Ovary (tissue), 9 donors: ENCODE measurements around the gene BROX. TPM values are rescaled to one million over a fixed set of nuclear protein-coding genes. Genes with fewer than 3 reads are reported as not detected.

Experiments used
- DNase-seq, 5 donors: peaks; one replicate each; pipeline ENCODE4 v3.0.0-alpha.2; 2019 to 2020
- H3K27ac ChIP-seq, 2 donors: fragments of 200-600 bp; one replicate each; pipeline versions ENCODE4 v1.5.1 to v1.8.0; 2019 to 2022
- H3K27me3 ChIP-seq: fragments of 200-600 bp; one replicate; pipeline ENCODE4 v1.8.0; 2022
- H3K36me3 ChIP-seq: fragments of 200-600 bp; sonication (generic); one replicate; pipeline ENCODE4 v1.5.1; 2019
- H3K4me1 ChIP-seq: one replicate; pipeline ENCODE4 v1.8.1; 2013; ENCODE audit warnings: mild to moderate bottlenecking, moderate library complexity; ENCODE audit not compliant: insufficient read depth
- H3K4me3 ChIP-seq: fragments of 200-600 bp; sonication (generic); one replicate; pipeline ENCODE4 v1.5.1; 2017
- H3K9me3 ChIP-seq, 2 donors: fragments of 200-600 bp in 1 of 2; sonication (generic) in 1 of 2; one replicate each; pipeline versions ENCODE4 v1.5.1 to v1.8.1; 2013 to 2019; ENCODE audit warnings: mild to moderate bottlenecking in 1 of 2, moderate library complexity in 1 of 2
- EP300 ChIP-seq: sonication (generic); formaldehyde crosslinking; IDR thresholded peaks from one replicate; pipeline ENCODE4 v1.6.1; 2017; ENCODE audit warnings: antibody characterized with exemption
- POLR2A ChIP-seq: fragments of 450-650 bp; IDR thresholded peaks from one replicate; pipeline ENCODE4 v1.6.1; 2017; ENCODE audit warnings: antibody characterized with exemption, mild to moderate bottlenecking, moderate library complexity
- WGBS, 3 donors: extraction: QIAGEN DNeasy Blood & Tissue Kit in 1 of 3; methylation state at CpG; one replicate each; pipeline versions ENCODE4 v1.1.5 to v1.1.7; 2013 to 2017; 5-methylcytosine and 5-hydroxymethylcytosine counted together
- intact Hi-C, 4 donors: fragments of 100-400 bp; cut with DNase I; formaldehyde crosslinking; loops; one replicate each; pipeline versions ENCODE4 v1.11.0 to v1.15.1; 2022 to 2023
- polyA plus RNA-seq, 2 donors: library from polyadenylated mRNA; stranded (reverse); fragments of 200-250 nt in 1 of 2; fragments of 350-450 nt in 1 of 2; fragmentation: Illumina TruSeq in 1 of 2; extraction: RNeasy Lipid Tissue Mini Kit (QIAGEN cat#74804) in 1 of 2; gene quantifications; one replicate each; pipeline ENCODE4 v1.2.3, GENCODE V29; 2013 to 2014
- total RNA-seq, 7 donors: library from RNA; depleted of rRNA in 2 of 7; stranded (reverse); fragments of >200 nt in 2 of 7; fragmentation: NEBNext Ultra II Directional in 3 of 7; extraction: Animal tissue kit (Norgen Biotek cat#: 25700) in 3 of 7; gene quantifications; one replicate each; pipeline versions ENCODE4 v1.1.0 to v1.2.4, GENCODE V29; 2016 to 2023
- TF ChIP-seq, protein P1 (sequence below), 3 donors: fragments of 450-650 bp in 2 of 3; fragments of 200-600 bp in 1 of 3; IDR thresholded peaks; one replicate each; pipeline versions ENCODE4 v1.5.1 to v1.8.0; 2016 to 2022; ENCODE audit warnings: antibody characterized with exemption in 3 of 3, mild to moderate bottlenecking in 1 of 3
- donor health status: DM: no; HTN: no; CAD: no; lungs with moderate emphysema.
- donor health status: DM: no; HTN: no; CAD: no.
- donor health status: Bipolar disorder and iron deficiency.
- donor health status: DM: yes; HTN: yes; CAD: no.
- donor health status: DM: no; HTN: no; CAD: no.
- donor health status: DM: yes; HTN: yes; CAD: no.

The BROX gene
- total and polyA plus RNA-seq, 9 donors, result 13.8 to 42.3 (median 28.3) TPM

DNA sequence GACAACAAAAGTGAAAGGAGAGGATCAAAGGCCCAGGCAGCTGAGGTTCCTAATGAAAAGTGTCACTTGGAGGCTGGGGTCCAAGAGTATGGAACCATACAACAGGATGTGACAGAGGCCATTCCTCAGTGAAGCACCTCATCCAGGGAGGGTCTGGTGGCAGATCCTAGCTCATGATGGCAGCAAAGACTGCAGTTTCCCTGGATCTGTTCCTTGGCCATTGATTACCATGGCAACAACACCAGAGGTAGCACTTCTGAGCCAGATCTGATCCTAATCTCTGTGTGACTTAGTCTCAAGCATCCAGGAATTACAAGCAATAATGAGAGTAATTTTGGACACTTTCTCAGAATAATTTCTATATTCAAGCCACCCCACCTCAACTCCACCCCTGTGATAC lies 37.6 kb downstream of the BROX start:
- no peak overlapping the region for H3K4me3 ChIP-seq
- TF ChIP-seq POLR2A (no peak), EP300 (no peak)
- TF ChIP-seq, protein P1, sequence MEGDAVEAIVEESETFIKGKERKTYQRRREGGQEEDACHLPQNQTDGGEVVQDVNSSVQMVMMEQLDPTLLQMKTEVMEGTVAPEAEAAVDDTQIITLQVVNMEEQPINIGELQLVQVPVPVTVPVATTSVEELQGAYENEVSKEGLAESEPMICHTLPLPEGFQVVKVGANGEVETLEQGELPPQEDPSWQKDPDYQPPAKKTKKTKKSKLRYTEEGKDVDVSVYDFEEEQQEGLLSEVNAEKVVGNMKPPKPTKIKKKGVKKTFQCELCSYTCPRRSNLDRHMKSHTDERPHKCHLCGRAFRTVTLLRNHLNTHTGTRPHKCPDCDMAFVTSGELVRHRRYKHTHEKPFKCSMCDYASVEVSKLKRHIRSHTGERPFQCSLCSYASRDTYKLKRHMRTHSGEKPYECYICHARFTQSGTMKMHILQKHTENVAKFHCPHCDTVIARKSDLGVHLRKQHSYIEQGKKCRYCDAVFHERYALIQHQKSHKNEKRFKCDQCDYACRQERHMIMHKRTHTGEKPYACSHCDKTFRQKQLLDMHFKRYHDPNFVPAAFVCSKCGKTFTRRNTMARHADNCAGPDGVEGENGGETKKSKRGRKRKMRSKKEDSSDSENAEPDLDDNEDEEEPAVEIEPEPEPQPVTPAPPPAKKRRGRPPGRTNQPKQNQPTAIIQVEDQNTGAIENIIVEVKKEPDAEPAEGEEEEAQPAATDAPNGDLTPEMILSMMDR (IDR thresholded peaks at IDR 0.05), result no peak
- intact Hi-C loops, result no loop called here
- H3K4me1 ChIP-seq, result no peaks in the 10 kb centered on the region
- H3K27me3 ChIP-seq, result no peaks in the 10 kb centered on the region
- no peaks in the 10 kb centered on the region for H3K36me3 ChIP-seq
- H3K9me3 ChIP-seq, result no peaks in the 10 kb centered on the region
- DNase-seq, result no peak
- H3K27ac ChIP-seq, result no peak overlapping the region

DNA sequence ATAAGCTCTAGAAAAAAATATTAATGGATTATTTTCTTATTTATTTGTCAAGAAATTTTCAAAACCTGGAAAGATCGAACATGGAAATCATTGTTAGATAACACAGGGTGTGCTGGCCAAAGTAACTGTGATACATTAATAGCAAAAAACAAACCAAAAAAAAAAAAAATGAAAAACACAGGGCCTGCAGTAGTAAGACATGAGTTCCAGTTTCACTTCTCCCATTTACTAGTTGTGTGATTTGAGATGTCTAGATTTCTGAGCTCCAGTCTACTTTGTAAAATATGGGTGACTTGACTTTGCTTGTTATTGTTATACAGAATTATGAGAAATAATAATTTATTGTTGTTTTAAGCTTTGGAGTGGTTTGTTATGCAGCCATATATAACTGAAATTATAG lies 38.3 kb downstream of the BROX start:
- intact Hi-C loops, result no loop called here
- H3K4me3 ChIP-seq, result no peak overlapping the region
- H3K27me3 ChIP-seq, result no peaks in the 10 kb centered on the region
- H3K9me3 ChIP-seq, result no peaks in the 10 kb centered on the region
- WGBS, 3 donors, result 82 to 93% (median 83%) methylated on average over 1 of the region's 1 CpG
- H3K4me1 ChIP-seq, result no peaks in the 10 kb centered on the region
- H3K36me3 ChIP-seq, result no peaks in the 10 kb centered on the region
- no peak for DNase-seq
- TF ChIP-seq EP300 (no peak), POLR2A (no peak)
- TF ChIP-seq, protein P1 (IDR thresholded peaks at IDR 0.05), result no peak
- H3K27ac ChIP-seq, result no peak overlapping the region

DNA sequence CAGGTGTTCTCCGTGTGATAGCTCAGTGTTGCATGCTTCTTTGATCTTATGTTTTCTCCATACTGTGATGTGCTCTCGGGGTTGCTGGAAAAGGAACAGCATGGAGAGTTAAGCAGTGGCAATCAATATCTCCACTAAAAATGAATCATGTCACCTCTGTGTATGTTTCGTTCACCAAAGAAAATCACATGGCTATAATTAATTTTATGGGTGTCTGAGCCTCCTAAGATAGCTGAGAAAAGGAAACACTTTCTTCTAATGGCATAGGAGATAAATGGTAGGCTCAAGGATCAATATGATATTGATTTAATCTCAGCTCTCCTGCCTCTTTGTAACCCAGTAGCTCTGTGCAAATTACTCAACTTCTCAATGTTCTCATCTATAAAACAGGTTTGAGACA lies 38.9 kb downstream of the BROX start:
- Histone ChIP-seq H3K9me3 (no peaks in the 10 kb centered on the region), H3K27ac (no peak overlapping the region), H3K27me3 (no peaks in the 10 kb centered on the region), H3K4me3 (no peak overlapping the region), H3K36me3 (no peaks in the 10 kb centered on the region), H3K4me1 (no peaks in the 10 kb centered on the region)
- WGBS, 3 donors, result 80 to 87% (median 81%) methylated on average over 3 of the region's 3 CpGs
- DNase-seq, result no peak
- intact Hi-C loops, result no loop called here
- TF ChIP-seq, protein P1 (IDR thresholded peaks at IDR 0.05), result no peak
- no peak for TF ChIP-seq EP300

DNA sequence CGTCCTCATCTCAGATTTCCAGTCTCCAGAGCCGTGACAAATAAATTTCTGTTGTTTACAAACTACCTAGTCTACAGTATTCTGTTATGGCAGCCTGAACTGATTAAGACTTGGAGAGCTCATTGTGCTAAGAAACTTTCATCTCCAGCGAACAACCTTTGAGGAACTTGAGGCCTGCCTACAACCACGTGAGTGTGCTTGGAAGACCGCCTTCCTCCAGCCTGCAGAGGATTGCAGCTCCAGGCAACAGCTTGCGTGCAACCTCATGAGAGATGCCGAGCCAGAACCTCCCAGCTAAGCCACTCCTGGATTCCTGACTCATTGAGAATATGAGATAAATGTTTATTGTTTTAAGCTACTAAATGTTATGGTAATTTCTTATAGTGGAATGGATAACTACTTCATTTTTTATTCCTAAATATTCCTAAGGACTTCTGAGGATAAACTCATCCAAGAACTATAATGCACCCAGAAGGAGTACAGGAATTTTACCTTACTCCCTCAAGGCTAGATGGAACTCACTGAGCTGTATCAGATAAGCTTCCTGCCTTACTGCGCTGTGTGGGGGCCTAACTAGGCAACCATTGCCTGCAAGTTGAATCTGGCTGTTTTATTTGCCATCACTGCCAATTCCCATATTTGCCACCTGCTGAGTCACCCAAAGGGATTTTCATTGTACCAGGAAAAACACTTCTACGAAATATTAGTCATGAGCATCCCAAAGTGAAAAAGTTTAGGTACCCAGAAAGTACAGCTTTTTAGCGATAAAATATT lies 42.2 kb downstream of the BROX start:
- 60 to 66% (median 66%) methylated on average over 10 of the region's 10 CpGs for WGBS, 3 donors
- Histone ChIP-seq H3K27me3 (no peaks in the 10 kb centered on the region), H3K4me1 (no peaks in the 10 kb centered on the region), H3K9me3 (no peaks in the 10 kb centered on the region), H3K36me3 (no peaks in the 10 kb centered on the region), H3K4me3 (no peak overlapping the region), H3K27ac (no peak overlapping the region)
- DNase-seq, result peak in 1 of 5 donors; percentile 24
- intact Hi-C loops, result no loop called here
- TF ChIP-seq POLR2A (no peak), EP300 (no peak)
- TF ChIP-seq, protein P1 (IDR thresholded peaks at IDR 0.05), result no peak
